Neural crest cell (in vitro differentiated cells): ENCODE results near the gene MKRN3. TPM values are rescaled to one million over a fixed set of nuclear protein-coding genes. Genes with fewer than 3 reads are reported as not detected.

Experiments used
- DNase-seq: peaks from one replicate; pipeline ENCODE4 v3.0.0; 2021; ENCODE audit warnings: low read depth, mixed read lengths, low spot score
- H3K27ac Mint-ChIP-seq: one replicate; pipeline ENCODE4 v1.8.0; 2021; ENCODE audit warnings: mild to moderate bottlenecking, mixed read lengths; ENCODE audit not compliant: unreplicated experiment
- H3K27me3 Mint-ChIP-seq: 2 replicates; pipeline ENCODE4 v1.8.0; 2021; ENCODE audit warnings: low read depth, mild to moderate bottlenecking, mixed read lengths
- H3K36me3 Mint-ChIP-seq: 2 replicates; pipeline ENCODE4 v1.8.0; 2021; ENCODE audit warnings: low read depth, mild to moderate bottlenecking, mixed read lengths
- H3K4me1 Mint-ChIP-seq: 2 replicates; pipeline ENCODE4 v1.8.0; 2021; ENCODE audit warnings: mixed read lengths
- H3K4me3 Mint-ChIP-seq: one replicate; pipeline ENCODE4 v1.8.0; 2021; ENCODE audit warnings: mild to moderate bottlenecking, mixed read lengths
- H3K9me3 Mint-ChIP-seq: 2 replicates; pipeline ENCODE4 v1.8.0; 2021; ENCODE audit warnings: mixed read lengths
- total RNA-seq: library from RNA; stranded (reverse); gene quantifications from 2 replicates; pipeline ENCODE4 v1.2.1, GENCODE V29; 2021
- TF ChIP-seq, protein P1 (sequence below): fragments of 200-600 bp; sonication (generic); conservative IDR thresholded peaks from 2 replicates; pipeline ENCODE4 v1.5.0; 2021; ENCODE audit warnings: antibody characterized with exemption, mild to moderate bottlenecking

MKRN3 gene
- total RNA-seq, 1 donor from 2014 or later, result 3.8 TPM

GRCh38 chr15:23578521-23579150 is 13.2 kb downstream of the MKRN3 start:
- Mint-ChIP-seq H3K4me1 (peaks cover 5% of the 10 kb centered on the region), H3K36me3 (no peaks in the 10 kb centered on the region), H3K9me3 (no peaks in the 10 kb centered on the region), H3K4me3 (no peak overlapping the region), H3K27ac (no peak overlapping the region), H3K27me3 (no peaks in the 10 kb centered on the region)
- no peak for DNase-seq
- TF ChIP-seq, protein P1, sequence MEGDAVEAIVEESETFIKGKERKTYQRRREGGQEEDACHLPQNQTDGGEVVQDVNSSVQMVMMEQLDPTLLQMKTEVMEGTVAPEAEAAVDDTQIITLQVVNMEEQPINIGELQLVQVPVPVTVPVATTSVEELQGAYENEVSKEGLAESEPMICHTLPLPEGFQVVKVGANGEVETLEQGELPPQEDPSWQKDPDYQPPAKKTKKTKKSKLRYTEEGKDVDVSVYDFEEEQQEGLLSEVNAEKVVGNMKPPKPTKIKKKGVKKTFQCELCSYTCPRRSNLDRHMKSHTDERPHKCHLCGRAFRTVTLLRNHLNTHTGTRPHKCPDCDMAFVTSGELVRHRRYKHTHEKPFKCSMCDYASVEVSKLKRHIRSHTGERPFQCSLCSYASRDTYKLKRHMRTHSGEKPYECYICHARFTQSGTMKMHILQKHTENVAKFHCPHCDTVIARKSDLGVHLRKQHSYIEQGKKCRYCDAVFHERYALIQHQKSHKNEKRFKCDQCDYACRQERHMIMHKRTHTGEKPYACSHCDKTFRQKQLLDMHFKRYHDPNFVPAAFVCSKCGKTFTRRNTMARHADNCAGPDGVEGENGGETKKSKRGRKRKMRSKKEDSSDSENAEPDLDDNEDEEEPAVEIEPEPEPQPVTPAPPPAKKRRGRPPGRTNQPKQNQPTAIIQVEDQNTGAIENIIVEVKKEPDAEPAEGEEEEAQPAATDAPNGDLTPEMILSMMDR, result no peak

- Mint-ChIP-seq H3K27me3 (no peaks in the 10 kb centered on the region), H3K9me3 (peaks cover 11% of the 10 kb centered on the region), H3K27ac (no peak overlapping the region), H3K4me1 (no peaks in the 10 kb centered on the region), H3K4me3 (no peak overlapping the region), H3K36me3 (peaks cover 6% of the 10 kb centered on the region)
- TF ChIP-seq, protein P1, result no peak
- DNase-seq, result no peak
Measured at GRCh38 chr15:23588268-23588667, 22.8 kb downstream of the MKRN3 start.

DNA sequence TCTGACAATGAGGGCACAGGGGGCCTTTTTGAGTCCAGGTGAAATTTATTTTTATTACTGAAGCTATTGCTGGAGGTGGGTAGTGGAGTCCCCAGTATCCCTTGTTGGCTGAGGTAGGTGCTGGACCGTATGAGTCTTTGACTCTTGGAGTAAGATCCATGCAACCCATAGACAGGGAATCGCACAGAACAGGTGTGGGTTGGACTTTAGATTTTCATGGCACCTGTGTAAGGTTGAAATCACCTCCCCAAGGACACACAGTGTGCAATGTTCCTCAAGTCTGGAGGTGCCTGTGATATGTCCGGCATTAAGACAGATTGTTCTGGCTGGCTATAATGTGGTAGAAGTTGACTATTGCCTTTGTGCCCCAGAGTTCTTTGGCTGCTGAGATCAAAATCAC is 23.5 kb downstream of the MKRN3 start:
- no peaks in the 10 kb centered on the region for H3K27me3 Mint-ChIP-seq
- no peaks in the 10 kb centered on the region for H3K4me1 Mint-ChIP-seq
- DNase-seq, result no peak
- peaks cover 6% of the 10 kb centered on the region for H3K36me3 Mint-ChIP-seq
- TF ChIP-seq, protein P1, result no peak
- no peak overlapping the region for H3K27ac Mint-ChIP-seq
- H3K4me3 Mint-ChIP-seq, result no peak overlapping the region
- H3K9me3 Mint-ChIP-seq, result peaks cover 9% of the 10 kb centered on the region

- Mint-ChIP-seq H3K9me3 (peaks cover 2% of the 10 kb centered on the region), H3K27me3 (no peaks in the 10 kb centered on the region), H3K36me3 (peaks cover 4% of the 10 kb centered on the region), H3K4me1 (no peaks in the 10 kb centered on the region), H3K27ac (no peak overlapping the region), H3K4me3 (no peak overlapping the region)
- no peak for DNase-seq
- TF ChIP-seq, protein P1, result no peak
Measured at GRCh38 chr15:23594252-23594770, 28.8 kb downstream of the MKRN3 start.

- H3K36me3 Mint-ChIP-seq, result peaks cover 2% of the 10 kb centered on the region
- H3K27ac Mint-ChIP-seq, result no peak overlapping the region
- no peaks in the 10 kb centered on the region for H3K9me3 Mint-ChIP-seq
- no peak for DNase-seq
- H3K4me1 Mint-ChIP-seq, result no peaks in the 10 kb centered on the region
- TF ChIP-seq, protein P1, result no peak
- no peak overlapping the region for H3K4me3 Mint-ChIP-seq
- no peaks in the 10 kb centered on the region for H3K27me3 Mint-ChIP-seq
Measured at GRCh38 chr15:23595368-23595767, 29.9 kb downstream of the MKRN3 start.
